DOHH2 (cell line): ENCODE measurements around the gene ADIPOR2.

Source experiments
- EZH2phosphoT487 ChIP-seq: fragments of 200-600 bp; sonication (generic); IDR thresholded peaks from 2 replicates; pipeline ENCODE4 v1.6.1; 2017; ENCODE audit warnings: borderline replicate concordance, mild to moderate bottlenecking, antibody characterized with exemption, low read length, moderate library complexity, mixed read lengths
- TF ChIP-seq, protein P1 (sequence below): fragments of 200-600 bp; sonication (generic); IDR thresholded peaks from one replicate; pipeline ENCODE4 v1.5.1; 2014; ENCODE audit warnings: antibody characterized with exemption, mild to moderate bottlenecking, low read depth, low read length; ENCODE audit not compliant: poor library complexity, severe bottlenecking

DNA sequence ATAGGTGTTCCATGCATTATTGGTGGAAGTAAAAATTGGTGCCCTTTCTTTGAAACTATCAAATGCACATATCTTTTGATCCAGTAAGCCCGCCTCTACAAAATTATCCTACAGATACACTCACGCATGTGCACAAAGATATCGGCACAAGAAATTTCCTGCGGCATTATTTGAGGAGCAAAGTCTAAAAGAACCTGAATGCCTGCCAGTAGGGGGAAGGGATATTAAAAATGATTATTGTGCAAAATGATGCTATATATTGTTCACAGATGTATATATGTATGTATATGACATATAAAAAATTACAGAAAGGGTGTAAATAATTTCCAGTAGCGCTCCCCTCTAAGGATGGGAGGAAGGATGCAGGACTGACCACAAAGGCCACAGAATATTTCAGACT is 24.7 kb upstream of the ADIPOR2 start:
- TF ChIP-seq, protein P1, sequence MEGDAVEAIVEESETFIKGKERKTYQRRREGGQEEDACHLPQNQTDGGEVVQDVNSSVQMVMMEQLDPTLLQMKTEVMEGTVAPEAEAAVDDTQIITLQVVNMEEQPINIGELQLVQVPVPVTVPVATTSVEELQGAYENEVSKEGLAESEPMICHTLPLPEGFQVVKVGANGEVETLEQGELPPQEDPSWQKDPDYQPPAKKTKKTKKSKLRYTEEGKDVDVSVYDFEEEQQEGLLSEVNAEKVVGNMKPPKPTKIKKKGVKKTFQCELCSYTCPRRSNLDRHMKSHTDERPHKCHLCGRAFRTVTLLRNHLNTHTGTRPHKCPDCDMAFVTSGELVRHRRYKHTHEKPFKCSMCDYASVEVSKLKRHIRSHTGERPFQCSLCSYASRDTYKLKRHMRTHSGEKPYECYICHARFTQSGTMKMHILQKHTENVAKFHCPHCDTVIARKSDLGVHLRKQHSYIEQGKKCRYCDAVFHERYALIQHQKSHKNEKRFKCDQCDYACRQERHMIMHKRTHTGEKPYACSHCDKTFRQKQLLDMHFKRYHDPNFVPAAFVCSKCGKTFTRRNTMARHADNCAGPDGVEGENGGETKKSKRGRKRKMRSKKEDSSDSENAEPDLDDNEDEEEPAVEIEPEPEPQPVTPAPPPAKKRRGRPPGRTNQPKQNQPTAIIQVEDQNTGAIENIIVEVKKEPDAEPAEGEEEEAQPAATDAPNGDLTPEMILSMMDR = no peak
- TF ChIP-seq EZH2phosphoT487 = no peak
